ENCODE results near the gene RBM47.

Gene RBM47

DNA sequence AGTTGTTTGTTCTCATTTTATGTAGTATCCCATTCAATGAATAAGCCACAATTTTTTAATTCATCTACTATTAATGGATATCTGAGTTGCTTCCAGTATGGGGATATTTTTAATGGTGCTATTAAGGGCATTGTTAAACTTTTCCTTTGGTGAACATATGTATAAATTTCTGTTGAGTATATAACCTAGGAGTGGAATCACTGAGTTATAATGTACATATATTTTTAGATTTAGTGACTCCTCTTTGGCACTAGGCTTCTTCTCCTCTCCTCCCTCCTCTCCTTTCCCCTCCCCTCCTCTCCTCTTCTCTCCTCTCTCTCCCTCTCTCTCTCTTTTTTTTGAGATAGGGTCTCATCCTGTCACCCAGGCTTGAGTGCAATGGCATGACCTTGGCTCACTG, 26.4 kb downstream of the RBM47 start:
- Histone ChIP-seq H3K36me3 (ENCODE audit: insufficient read depth) (no peaks in the 10 kb centered on the region), H3K79me2 (ENCODE audit: insufficient read depth, low read depth) (peaks cover 4% of the 10 kb centered on the region; the same call in 1 of the 2 replicates), H4K20me1 (ENCODE audit: insufficient read depth) (no peaks in the 10 kb centered on the region), H3K4me1 (ENCODE audit: low read depth, poor library complexity, severe bottlenecking) (peaks cover 19% of the 10 kb centered on the region), H3K9ac (no peak overlapping the region), H3K27ac (no peak overlapping the region), H3K27me3 (ENCODE audit: insufficient read depth, low read depth) (no peaks in the 10 kb centered on the region), H2AFZ (ENCODE audit: low read depth) (no peak overlapping the region), H3K4me3 (IDR thresholded peaks at IDR 0.05; ENCODE audit: insufficient read depth, low read depth, low read length) (no peak overlapping the region), H3K4me2 (no peak overlapping the region)
- TF ChIP-seq, protein P1, sequence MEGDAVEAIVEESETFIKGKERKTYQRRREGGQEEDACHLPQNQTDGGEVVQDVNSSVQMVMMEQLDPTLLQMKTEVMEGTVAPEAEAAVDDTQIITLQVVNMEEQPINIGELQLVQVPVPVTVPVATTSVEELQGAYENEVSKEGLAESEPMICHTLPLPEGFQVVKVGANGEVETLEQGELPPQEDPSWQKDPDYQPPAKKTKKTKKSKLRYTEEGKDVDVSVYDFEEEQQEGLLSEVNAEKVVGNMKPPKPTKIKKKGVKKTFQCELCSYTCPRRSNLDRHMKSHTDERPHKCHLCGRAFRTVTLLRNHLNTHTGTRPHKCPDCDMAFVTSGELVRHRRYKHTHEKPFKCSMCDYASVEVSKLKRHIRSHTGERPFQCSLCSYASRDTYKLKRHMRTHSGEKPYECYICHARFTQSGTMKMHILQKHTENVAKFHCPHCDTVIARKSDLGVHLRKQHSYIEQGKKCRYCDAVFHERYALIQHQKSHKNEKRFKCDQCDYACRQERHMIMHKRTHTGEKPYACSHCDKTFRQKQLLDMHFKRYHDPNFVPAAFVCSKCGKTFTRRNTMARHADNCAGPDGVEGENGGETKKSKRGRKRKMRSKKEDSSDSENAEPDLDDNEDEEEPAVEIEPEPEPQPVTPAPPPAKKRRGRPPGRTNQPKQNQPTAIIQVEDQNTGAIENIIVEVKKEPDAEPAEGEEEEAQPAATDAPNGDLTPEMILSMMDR (conservative IDR thresholded peaks at IDR 0.05; ENCODE audit: low read depth, low read length), result no peak

DNA sequence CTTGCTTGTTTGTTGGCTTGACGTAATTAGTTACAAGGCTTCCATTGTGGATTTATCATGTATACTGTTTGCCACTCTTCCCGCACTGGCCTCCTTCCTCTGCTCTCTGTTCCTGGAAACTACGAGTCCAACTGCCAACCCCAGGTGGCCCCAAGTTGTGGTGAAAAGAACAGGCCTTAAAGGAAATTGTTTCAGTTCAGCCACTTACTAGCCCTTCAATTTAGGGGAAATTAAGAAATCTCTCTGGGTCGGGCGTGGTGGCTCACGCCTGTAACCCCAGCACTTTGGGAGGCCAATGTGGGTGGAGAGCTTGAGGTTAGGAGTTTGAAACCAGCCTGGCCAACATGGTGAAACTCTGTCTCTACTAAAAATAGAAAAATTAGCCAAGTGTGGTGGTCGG, 28.0 kb downstream of the RBM47 start:
- H3K4me3 ChIP-seq (IDR thresholded peaks at IDR 0.05; ENCODE audit: insufficient read depth, low read depth, low read length), result no peak overlapping the region
- no peaks in the 10 kb centered on the region for H3K27me3 ChIP-seq (ENCODE audit: insufficient read depth, low read depth)
- H3K36me3 ChIP-seq (ENCODE audit: insufficient read depth), result no peaks in the 10 kb centered on the region
- H2AFZ ChIP-seq (ENCODE audit: low read depth), result no peak overlapping the region
- H4K20me1 ChIP-seq (ENCODE audit: insufficient read depth), result no peaks in the 10 kb centered on the region
- H3K27ac ChIP-seq, result no peak overlapping the region
- 0 out of 2 replicates have a peak, but pooled peaks cover 3% of the 10 kb centered on the region for H3K79me2 ChIP-seq (ENCODE audit: insufficient read depth, low read depth)
- H3K9ac ChIP-seq, result no peak overlapping the region
- H3K4me2 ChIP-seq, result no peak overlapping the region
- peaks cover 19% of the 10 kb centered on the region for H3K4me1 ChIP-seq (ENCODE audit: low read depth, poor library complexity, severe bottlenecking)
- TF ChIP-seq, protein P1 (conservative IDR thresholded peaks at IDR 0.05; ENCODE audit: low read depth, low read length), result no peak

DNA sequence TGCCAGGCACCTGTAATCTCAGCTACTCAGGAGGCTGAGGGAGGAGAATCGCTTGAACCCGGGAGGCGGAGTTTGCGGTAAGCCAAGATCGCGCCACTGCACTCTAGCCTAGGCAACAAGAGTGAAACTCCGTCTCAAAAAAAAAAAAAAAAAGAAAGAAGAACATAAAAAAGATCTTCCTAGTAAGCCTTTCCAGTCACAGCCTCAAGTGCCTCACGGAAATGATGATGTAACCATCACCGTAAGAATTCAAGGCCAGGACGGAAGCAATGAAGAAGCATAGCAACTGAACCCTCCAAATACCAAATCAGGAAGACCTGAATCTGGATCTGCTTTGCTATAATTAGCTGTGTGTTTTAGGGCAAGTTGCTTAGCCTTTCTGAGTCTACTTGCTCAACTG, 28.8 kb downstream of the RBM47 start:
- TF ChIP-seq, protein P1 (conservative IDR thresholded peaks at IDR 0.05; ENCODE audit: low read depth, low read length), result no peak
- Histone ChIP-seq H3K9ac (no peak overlapping the region), H3K27me3 (ENCODE audit: insufficient read depth, low read depth) (no peaks in the 10 kb centered on the region), H4K20me1 (ENCODE audit: insufficient read depth) (no peaks in the 10 kb centered on the region), H3K36me3 (ENCODE audit: insufficient read depth) (no peaks in the 10 kb centered on the region), H3K4me2 (no peak overlapping the region), H2AFZ (ENCODE audit: low read depth) (no peak overlapping the region), H3K79me2 (ENCODE audit: insufficient read depth, low read depth) (0 out of 2 replicates have a peak, but pooled peaks cover 3% of the 10 kb centered on the region), H3K4me3 (IDR thresholded peaks at IDR 0.05; ENCODE audit: insufficient read depth, low read depth, low read length) (no peak overlapping the region), H3K27ac (no peak overlapping the region), H3K4me1 (ENCODE audit: low read depth, poor library complexity, severe bottlenecking) (peaks cover 19% of the 10 kb centered on the region)

DNA sequence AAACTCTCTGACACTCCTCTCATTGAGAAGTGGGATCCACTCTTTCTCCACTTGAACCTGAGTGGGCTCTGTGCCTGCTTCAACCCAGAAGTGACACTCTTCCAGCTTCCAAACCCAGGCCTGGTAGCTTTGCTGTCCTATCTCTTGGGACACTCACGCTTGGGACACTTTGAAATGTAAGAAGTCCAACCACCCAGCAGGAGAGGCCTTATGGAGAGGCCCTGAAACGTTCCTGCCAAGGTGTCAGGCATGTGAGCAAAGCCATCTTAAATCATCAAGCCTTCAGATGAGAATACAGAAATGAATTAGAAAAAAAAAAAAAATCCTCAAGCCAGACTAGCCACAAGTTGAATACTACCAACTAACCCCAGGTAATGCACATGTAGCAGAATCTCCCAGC, 30.2 kb downstream of the RBM47 start:
- H3K36me3 ChIP-seq (ENCODE audit: insufficient read depth), result no peaks in the 10 kb centered on the region
- no peak overlapping the region for H3K27ac ChIP-seq
- H3K9ac ChIP-seq, result no peak overlapping the region
- 0 out of 2 replicates have a peak, but pooled peaks cover 3% of the 10 kb centered on the region for H3K79me2 ChIP-seq (ENCODE audit: insufficient read depth, low read depth)
- H3K4me2 ChIP-seq, result no peak overlapping the region
- H3K4me1 ChIP-seq (ENCODE audit: low read depth, poor library complexity, severe bottlenecking), result peaks cover 19% of the 10 kb centered on the region
- H3K4me3 ChIP-seq (IDR thresholded peaks at IDR 0.05; ENCODE audit: insufficient read depth, low read depth, low read length), result no peak overlapping the region
- H4K20me1 ChIP-seq (ENCODE audit: insufficient read depth), result no peaks in the 10 kb centered on the region
- no peaks in the 10 kb centered on the region for H3K27me3 ChIP-seq (ENCODE audit: insufficient read depth, low read depth)
- TF ChIP-seq, protein P1 (conservative IDR thresholded peaks at IDR 0.05; ENCODE audit: low read depth, low read length), result no peak
- H2AFZ ChIP-seq (ENCODE audit: low read depth), result no peak overlapping the region
